RCC 7860 (cell line): ENCODE results near the gene PRAMEF13.
"Not testable (repeated sequence)": the region's sequence is repeated elsewhere in the genome, so short reads cannot be mapped to it uniquely, and the experiment has no call there.

Source experiments
- DNase-seq: peaks from one replicate; pipeline ENCODE4 v3.0.0-alpha.2; 2015; ENCODE audit warnings: low spot score
- FAIRE-seq: peaks from 2 replicates; lab custom pipeline; 2012; peaks lifted over from hg19 to GRCh38; lab: Jason Lieb, UNC

The PRAMEF13 gene, protein sequence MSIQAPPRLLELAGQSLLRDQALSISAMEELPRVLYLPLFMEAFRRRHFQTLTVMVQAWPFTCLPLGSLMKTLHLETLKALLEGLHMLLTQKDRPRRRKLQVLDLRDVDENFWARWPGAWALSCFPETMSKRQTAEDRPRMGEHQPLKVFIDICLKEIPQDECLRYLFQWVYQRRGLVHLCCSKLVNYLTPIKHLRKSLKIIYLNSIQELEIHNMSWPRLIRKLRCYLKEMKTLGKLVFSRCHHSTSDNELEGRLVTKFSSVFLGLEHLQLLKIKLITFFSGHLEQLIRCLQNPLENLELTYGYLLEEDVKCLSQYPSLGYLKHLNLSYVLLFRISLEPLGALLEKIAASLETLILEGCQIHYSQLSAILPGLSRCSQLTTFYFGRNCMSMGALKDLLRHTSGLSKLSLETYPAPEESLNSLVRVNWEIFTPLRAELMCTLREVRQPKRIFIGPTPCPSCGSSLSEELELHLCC

DNA sequence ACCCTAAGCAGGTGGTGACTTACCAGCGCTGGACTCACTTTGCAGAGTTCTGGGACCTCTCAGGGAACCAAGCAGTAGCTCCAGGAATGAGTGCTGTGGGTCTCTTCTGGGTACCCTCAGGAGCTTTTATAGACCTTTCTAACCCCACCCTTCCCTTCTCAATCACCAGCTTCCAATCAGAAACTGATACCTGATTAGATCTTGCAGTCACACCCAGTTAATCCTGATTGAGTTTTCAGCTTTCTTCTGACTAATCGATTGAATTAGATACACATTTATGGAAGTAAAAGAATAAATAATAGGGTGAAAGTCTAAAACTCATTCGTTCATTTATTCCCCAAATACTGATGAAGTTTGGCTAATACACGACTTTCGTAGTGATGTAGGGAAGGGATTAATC, at the start of gene PRAMEF13:
TSS of gene PRAMEF13 (minus strand) at position 101 of the 400 bp plus-strand sequence. CDS start 1,820 bp downstream, outside the sequence.
- not testable (repeated sequence) for DNase-seq, FAIRE-seq

DNA sequence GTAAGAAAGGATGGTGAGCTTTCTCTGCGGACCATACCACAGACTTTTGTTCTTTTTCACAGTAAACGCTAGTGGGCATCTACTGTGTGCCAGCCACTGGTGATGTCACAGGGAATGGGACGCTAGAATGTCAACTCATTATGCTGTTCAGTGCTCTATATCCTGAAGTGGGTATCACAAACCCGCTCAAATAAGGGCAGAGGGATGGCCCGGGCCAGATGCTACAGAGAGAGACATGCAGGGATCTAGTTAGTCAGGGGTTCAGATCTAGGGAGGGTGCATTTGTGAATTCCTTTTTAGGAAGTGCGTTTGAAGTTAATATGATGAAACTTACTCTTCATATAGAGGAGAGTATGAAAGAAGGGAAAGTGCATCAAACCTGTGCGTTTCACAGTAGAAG, 45.9 kb upstream of the PRAMEF13 start:
- not testable (repeated sequence) for DNase-seq, FAIRE-seq

DNA sequence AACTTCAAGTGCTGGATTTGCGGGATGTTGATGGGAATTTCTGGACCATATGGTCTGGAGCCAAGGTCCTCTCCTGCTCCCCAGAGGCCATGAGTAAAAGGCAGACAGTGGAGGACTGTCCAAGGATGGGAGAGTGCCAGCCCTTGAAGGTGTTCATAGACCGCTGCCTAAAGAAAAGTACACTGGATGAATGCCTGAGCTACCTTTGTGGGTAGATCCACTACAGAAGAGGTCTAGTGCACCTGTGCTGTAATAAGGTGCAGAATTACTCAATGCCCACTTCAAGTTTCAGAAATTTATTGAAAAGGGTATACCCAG, 45.3 kb upstream of the PRAMEF13 start:
- not testable (repeated sequence) for DNase-seq, FAIRE-seq

DNA sequence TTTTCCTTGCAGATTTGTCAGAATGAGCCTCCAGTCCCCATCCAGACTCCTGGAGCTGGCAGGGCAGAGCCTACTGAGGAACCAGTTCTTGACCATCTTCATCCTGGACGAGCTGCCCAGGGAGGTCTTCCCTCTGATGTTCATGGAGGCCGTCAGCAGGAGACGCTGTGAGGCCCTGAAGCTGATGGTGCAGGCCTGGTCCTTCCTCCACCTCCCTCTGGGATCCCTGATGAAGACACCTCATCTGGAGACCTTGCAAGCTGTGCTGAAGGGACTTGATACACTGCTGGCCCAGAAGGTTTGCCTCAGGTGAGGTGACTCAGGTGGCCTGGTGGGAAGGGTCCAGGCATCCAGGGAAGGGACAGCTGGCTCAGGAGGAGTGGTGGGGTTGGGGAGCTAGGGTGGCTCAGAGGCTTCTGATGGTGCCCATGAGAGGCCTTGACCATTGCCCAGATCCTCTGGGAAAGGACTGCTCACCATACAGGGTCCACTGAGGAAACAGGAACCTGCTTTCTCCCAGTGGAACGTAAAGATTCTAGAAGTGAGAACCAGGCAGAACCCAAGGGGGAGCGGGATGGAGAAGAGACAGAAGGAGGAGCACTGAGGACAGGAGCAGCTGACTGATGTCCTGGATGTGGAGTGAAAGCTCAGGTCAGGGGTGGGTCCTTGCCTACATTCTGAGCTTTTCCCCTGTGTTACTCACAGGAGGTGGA, 44.8 kb upstream of the PRAMEF13 start:
- FAIRE-seq, DNase-seq: not testable (repeated sequence)

DNA sequence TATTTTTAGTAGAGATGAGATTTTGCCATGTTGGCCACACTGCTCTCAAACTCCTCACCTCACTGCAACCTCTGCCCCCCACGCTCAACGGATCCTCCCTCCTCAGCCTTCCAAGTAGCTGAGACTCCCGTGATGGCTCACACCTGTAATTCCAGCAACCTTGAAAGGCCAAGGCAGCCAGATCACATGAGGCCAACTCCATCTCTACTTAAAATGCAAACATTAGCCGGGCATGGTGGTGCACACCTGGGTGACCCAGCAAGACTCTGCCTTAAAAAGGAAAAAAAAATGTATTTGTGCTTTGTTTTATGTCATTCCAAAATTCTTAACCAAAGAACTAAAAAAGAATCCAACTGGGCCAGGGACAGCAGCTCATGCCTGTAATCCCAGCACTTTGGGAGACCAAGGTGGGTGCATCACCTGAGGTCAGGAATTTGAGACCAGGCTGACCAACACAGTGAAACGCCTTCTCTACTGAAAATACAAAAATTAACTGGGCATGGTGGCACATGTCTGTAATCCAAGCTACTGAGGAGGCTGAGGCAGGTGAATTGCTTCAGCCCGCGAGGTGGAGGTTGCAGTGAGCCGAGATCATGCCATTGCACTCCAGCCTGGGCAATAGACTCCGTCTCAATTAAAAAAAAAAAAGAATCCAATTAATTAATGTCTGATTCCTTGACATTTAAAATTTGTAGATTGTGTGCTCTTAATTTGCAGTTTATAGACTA, 42.5 kb upstream of the PRAMEF13 start:
- not testable (repeated sequence) for FAIRE-seq, DNase-seq

DNA sequence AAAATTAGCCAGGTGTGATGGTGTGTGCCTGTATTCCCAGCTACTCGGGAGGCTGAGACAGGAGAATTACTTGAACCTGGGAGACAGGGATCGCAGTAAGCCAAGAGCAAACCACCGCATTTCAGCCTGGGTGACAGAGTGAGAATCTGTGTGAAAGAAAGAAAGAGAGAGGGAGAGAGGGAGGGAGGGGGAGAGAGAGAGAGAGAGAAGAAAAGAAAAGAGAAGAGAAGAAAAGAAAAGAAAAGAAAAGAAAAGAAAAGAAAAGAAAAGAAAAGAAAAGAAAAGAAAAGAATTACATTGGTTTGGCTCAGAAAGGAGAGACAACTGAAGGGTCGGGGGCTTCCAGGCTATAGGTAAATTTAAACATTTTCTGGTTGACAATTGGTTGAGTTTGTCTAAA, 38.4 kb upstream of the PRAMEF13 start:
- not testable (repeated sequence) for DNase-seq

DNA sequence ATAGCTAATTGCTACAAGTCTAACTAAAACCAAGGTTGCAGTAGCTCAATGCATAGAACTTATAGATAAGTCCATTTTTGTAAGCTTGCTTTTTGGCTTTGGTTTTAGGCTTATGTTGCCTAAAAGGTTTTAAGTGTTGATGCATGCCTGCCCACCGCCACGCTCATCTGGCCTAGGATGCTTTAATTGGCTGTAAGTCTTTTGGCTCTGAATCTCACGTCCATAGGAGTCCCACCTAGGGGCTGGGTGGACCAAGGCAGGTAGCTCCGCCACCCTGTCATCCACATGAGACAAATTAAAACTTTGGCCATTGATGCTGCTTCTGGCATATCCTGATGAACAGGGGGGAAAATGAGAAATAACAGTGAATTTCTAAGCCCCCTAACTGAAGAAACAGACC, 36.4 kb upstream of the PRAMEF13 start:
- not testable (repeated sequence) for FAIRE-seq, DNase-seq

More for the DNA sequence above, 38.4 kb upstream of the PRAMEF13 start:
- FAIRE-seq: not testable (repeated sequence)

DNA sequence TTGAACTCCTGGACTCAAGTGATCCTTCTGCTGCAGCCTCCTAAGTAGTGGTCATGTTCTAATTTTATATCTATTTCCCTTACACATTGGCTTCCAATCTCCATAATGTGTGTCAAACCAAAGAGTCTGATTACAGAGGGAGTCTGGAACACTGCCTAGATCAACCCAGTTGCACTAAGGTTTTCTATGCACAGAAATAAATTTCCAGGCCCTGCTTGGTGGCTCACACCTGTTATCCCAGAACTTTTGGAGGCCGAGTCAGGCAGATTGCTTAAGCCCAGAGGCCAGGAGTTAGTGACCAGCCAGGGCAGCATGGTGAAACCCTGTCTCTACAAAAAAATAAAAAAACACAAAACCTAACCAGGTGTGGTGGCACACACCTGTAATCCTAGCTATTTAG, 32.8 kb upstream of the PRAMEF13 start:
- not testable (repeated sequence) for DNase-seq, FAIRE-seq

DNA sequence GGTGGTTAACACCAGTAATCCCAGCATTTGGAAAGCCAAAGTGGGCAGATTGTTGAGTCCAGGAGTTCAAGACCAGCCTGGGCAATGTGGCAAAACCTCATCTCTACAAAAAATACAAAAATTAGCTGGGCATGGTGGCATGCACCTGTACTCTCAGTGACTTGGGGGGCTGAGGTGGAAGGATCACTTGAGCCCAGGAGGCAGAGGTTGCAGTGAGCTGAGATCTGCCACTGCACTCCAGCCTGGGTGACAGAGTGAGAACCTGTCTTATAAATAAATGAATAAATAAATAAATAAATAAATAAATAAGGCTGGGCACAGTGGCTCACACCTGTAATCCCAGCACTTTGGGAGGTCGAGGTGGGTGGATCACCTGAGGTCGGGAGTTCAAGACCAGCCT, 30.8 kb upstream of the PRAMEF13 start:
- DNase-seq, FAIRE-seq: not testable (repeated sequence)

DNA sequence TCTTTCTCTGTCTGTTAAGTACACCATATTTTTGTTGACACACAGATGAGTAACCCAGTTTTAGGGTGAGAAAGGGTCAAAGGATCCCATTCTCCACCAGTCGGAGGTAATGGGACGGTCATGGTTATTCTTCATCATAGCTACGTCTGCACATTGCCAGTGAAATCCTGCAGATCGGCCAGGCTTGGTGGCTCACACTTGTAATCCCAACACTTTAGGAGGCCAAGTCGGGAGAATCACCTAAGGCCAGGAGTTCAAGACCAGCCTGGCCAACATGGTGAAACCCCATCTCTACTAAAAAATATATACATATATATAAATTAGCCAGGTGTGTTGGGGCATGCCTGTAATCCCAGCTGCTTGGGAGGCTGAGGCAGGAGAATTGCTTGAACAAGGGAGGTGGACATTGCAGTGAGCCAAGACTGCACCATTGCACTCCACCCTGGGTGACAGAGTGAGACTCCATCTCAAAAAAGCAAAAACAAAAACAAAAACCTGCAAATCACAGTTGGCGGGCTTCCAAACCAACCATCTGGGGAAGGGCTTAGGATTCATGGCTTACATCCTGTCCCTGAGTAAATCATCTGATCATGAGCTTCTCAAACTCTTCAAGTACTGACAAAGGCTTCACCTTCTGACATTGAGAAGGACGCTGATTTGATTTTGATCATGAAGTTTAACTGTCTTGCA, 30.0 kb upstream of the PRAMEF13 start:
- not testable (repeated sequence) for DNase-seq, FAIRE-seq

DNA sequence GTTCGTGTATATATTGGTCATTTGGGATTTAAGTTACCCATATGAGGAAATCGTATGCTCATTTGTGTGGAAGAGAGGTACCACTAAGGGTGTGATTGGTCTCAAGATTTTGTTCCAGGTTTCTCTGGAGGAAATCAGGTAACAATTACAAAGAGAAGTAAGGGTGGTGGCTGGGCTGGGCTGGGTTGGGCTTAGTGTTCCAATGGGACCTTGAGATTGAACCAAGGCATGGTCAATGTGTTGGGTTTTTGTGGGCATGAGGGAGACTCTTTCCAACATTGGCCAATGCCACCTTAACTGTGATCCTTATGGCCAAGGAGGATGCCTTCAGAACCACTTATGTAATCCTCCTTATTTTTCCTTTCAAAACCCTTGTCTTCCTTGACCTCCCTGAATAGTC, 29.4 kb upstream of the PRAMEF13 start:
- not testable (repeated sequence) for FAIRE-seq, DNase-seq

DNA sequence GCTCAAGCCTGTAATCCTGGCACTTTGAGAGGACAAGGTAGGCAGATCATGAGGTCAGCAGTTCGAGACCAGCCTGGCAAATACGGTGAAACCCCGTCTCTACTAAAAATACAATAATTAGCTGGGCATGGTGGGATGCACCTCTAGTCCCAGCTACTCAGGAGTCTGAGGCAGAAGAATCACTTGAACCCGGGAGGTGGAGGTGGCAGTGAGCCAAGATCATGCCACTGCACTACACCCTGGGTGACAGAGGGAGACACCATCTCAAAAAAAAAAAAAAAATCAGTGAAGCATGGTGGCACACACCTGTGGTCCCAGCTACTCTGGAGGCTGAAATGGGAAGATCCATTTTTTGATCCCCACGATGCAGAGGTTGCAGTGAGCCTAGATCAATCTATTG, 28.9 kb upstream of the PRAMEF13 start:
- not testable (repeated sequence) for DNase-seq, FAIRE-seq

DNA sequence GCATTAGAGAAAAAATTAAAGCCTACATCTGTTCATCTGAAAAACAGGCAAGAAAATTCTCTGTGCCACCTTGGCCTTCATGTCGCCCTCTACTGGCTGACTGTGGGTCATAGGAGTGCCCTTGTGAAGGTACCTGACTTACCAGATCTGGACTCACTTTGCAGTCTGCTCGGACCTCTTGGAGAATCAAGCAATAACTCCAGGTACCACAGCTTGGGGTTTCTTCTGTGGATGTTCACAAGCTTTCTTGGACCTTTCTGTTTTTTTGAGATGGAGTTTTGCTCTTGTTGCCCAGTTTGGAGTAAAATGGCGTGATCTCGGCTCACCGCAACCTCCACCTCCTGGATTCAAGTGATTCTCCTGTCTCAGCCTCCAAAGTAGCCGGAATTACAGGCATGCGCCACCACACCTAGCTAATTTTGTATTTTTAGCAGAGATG, 27.2 kb upstream of the PRAMEF13 start:
- no peak for DNase-seq
- FAIRE-seq: no peak

DNA sequence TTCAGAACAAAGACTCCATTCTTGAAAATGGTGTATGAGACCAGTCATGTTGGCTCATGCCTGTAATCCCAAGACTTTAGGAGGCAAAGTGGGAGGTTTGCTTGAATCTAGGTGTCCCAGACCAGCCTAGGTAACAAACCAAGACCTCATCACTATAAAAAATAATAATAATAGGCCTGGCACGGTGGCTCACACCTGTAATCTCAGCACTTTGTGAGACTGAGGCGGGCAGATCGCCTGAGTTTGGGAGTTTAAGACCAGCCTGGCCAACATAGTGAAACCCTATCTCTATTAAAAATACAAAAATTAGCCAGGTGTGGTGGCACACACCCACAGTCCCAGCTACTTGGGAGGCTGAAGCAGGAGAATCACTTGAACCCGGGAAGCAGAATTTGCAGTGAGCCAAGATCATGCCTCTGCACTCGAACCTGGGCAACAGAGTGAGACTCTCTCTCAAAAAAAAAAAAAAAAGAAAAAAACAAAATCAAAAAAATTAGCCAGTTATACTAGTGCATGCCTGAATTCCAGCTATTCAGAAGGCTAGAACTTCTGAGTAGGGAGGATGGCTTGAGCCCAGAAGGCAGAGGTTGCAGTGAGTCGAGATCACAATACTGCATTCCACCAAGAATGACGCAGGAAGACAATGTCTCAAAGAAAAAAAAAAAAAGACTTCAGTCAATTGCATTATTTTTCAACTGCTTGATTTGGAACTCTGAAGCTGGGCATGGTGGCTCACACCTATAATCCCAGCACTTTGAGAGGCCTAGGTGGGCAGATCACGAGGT, 26.3 kb upstream of the PRAMEF13 start:
- not testable (repeated sequence) for DNase-seq, FAIRE-seq

DNA sequence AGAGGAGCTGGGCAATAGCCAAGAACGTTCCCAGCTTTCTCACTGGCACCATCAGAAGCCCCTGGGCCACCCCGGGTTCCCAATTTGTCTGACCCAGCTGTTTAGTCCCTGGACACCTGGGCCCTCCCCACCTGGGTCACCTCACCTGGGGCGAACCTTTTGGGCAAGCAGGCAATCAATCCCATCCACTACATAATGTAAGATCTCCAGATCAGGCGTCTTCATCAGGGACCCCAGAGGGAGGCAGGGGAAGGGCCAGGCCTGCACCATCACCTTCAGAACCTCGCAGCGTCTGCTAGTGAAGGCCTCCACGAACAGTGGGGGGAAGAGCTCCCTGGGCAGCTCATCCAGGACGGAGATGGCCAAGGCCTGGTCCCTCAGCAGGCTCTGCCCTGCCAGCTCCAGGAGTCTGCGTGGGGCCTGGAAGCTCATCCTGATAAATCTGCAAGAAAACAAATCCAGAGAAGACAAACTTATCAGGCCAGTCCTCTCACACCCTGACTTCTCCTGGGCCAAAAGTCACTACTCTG, 24.5 kb upstream of the PRAMEF13 start, which contains the start of gene PRAMEF18:
TSS of gene PRAMEF18 (minus strand) at position 480 of the 530 bp plus-strand sequence. CDS start at position 432, 48 bp downstream.
- not testable (repeated sequence) for FAIRE-seq, DNase-seq

DNA sequence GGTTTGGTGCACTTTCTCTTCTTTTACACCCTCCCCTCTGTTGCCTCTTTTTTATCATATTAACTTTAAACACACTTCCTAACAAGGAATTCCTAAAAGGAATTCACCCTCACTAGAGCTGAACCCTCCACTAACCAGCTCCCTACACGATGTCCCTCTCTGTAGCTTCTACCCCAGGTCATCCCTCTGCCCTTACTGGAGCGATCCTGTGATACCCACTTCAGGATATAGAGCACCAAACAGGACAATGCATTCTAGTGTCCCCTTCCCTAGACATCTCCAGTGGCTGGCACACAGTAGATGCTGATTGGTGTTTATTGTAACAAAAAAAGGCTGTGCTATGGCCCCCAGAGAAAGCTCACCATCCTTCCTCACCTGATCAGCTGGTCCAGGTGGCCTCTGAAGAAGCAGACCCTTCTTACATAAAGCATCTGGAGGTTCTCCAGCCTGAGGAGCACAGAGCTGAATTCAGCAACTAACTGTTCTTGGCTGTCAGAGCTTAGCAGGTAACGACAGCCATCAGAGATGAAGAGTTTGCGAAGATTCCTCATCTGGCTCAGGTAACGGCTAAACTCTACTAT, 23.4 kb upstream of the PRAMEF13 start:
- FAIRE-seq: no peak
- DNase-seq: no peak

DNA sequence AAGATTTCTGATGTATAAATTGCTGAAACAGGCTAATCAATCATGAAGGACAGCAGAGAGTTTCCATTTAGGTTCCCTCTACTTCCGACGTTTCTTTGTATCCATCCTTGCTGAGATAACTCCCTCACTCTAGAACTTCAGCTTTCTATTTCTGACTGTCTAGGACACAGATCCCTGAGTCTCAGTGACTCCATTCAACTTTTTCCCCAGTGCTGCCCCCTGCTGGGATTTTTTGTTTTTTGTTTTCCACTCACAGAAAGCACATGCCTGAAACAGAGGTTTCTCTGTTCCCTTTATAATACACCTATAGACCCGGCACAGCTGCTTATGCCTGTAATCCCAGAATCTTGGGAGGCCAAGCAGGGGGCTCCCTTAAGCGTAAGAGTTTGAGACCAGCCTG, 21.6 kb upstream of the PRAMEF13 start:
- DNase-seq, FAIRE-seq: not testable (repeated sequence)

DNA sequence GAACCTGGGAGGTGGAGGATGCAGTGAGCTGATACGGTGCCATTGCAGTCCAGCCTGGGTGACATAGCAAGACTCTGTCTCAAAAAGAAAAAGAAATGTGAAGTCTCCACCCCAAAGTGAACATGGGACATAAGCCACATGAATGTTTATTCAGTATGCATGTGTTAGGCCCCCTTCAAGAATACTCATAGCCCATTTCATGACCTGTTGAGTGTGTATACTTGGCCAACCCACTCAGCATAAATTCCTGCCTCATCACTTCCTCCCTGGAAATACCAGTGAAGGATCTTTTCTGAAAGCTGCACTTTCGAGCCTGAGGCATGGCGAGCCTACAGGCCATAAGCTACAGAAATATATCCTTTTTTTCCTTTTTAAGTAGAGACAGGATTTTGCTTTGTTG, 18.0 kb upstream of the PRAMEF13 start:
- not testable (repeated sequence) for FAIRE-seq, DNase-seq

DNA sequence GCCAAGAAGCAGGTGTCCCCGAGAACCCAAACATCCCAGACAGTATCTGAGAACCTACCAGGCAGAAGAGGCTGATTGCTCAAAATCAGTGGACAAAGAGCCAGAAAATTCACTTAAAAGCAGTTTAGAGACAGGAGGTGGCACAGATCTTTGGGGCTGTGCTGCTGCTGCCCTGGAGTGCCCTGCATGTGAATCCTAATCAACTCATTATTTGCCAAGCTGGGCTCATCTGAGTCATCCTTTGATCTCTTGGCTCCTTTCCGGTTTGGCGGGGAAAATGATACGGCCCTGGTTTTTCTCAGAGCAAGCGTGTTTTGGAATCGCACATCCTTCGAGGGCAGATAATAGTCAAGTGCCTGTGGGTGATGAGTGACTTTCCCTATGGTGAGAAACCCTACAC, 15.4 kb upstream of the PRAMEF13 start:
- not testable (repeated sequence) for FAIRE-seq, DNase-seq
